WERI-Rb-1 (cell line): ENCODE measurements around the gene LOC128125822.

Source experiments
- DNase-seq: peaks from one replicate; pipeline ENCODE4 v3.0.0-alpha.2; 2020
- H3K27ac ChIP-seq: fragments of 250-450 bp; sonication (Bioruptor Pico); 2 replicates; pipeline ENCODE4 v1.5.1; 2020; ENCODE audit warnings: mild to moderate bottlenecking, moderate library complexity
- H3K27me3 ChIP-seq: fragments of 250-450 bp; sonication (Bioruptor Pico); 2 replicates; pipeline ENCODE4 v1.5.1; 2021; ENCODE audit warnings: mild to moderate bottlenecking, low read depth, moderate library complexity; ENCODE audit not compliant: insufficient read depth, severe bottlenecking
- H3K36me3 ChIP-seq: fragments of 250-450 bp; sonication (Bioruptor Pico); 2 replicates; pipeline ENCODE4 v1.5.1; 2020; ENCODE audit warnings: mild to moderate bottlenecking, moderate library complexity
- H3K4me3 ChIP-seq: 2 replicates; pipeline ENCODE4 v1.5.1; 2011; ENCODE audit warnings: low read depth, mild to moderate bottlenecking, control low read depth, low read length
- H3K9me3 ChIP-seq: fragments of 250-450 bp; sonication (Bioruptor Pico); 2 replicates; pipeline ENCODE4 v1.5.1; 2021; ENCODE audit warnings: mild to moderate bottlenecking, moderate library complexity; ENCODE audit not compliant: severe bottlenecking
- CTCF ChIP-seq: IDR thresholded peaks from 2 replicates; pipeline ENCODE4 v1.5.1; 2011; ENCODE audit warnings: low read depth, mild to moderate bottlenecking, control low read depth, inconsistent platforms, low read length

The LOC128125822 gene

GRCh38 chr6:63537959-63538300 is 34.4 kb upstream of the LOC128125822 start:
- Histone ChIP-seq H3K9me3 (no peaks in the 10 kb centered on the region), H3K4me3 (no peak overlapping the region), H3K27ac (no peak overlapping the region), H3K27me3 (no peaks in the 10 kb centered on the region), H3K36me3 (no peaks in the 10 kb centered on the region)
- DNase-seq = no peak
- TF ChIP-seq CTCF = no peak

GRCh38 chr6:63538550-63538949 is 33.7 kb upstream of the LOC128125822 start:
- H3K27me3 ChIP-seq = no peaks in the 10 kb centered on the region

GRCh38 chr6:63543001-63543400 is 29.3 kb upstream of the LOC128125822 start:
- no peaks in the 10 kb centered on the region for H3K9me3 ChIP-seq
- no peak for DNase-seq
- no peak for TF ChIP-seq CTCF
- no peak overlapping the region for H3K27ac ChIP-seq
- H3K36me3 ChIP-seq = no peaks in the 10 kb centered on the region
- no peak overlapping the region for H3K4me3 ChIP-seq
- no peaks in the 10 kb centered on the region for H3K27me3 ChIP-seq

More at GRCh38 chr6:63538550-63538949, 33.7 kb upstream of the LOC128125822 start:
- Histone ChIP-seq H3K4me3 (no peak overlapping the region), H3K9me3 (no peaks in the 10 kb centered on the region), H3K27ac (no peak overlapping the region), H3K36me3 (no peaks in the 10 kb centered on the region)
- no peak for DNase-seq
- no peak for TF ChIP-seq CTCF

- DNase-seq = no peak
- no peak for TF ChIP-seq CTCF
- H3K9me3 ChIP-seq = no peaks in the 10 kb centered on the region
- no peaks in the 10 kb centered on the region for H3K27me3 ChIP-seq
- H3K36me3 ChIP-seq = no peaks in the 10 kb centered on the region
- H3K4me3 ChIP-seq = no peak overlapping the region
- H3K27ac ChIP-seq = no peak overlapping the region
Observed at GRCh38 chr6:63543982-63544381, 28.3 kb upstream of the LOC128125822 start.

- TF ChIP-seq CTCF = no peak
- H3K9me3 ChIP-seq = no peaks in the 10 kb centered on the region
- no peak overlapping the region for H3K27ac ChIP-seq
- H3K4me3 ChIP-seq = no peak overlapping the region
- no peaks in the 10 kb centered on the region for H3K36me3 ChIP-seq
- no peak for DNase-seq
- no peaks in the 10 kb centered on the region for H3K27me3 ChIP-seq
Observed at GRCh38 chr6:63546236-63546635, 26.0 kb upstream of the LOC128125822 start.

- no peaks in the 10 kb centered on the region for H3K9me3 ChIP-seq
- H3K27me3 ChIP-seq = no peaks in the 10 kb centered on the region
- no peak overlapping the region for H3K4me3 ChIP-seq
- no peak for DNase-seq
- no peak overlapping the region for H3K27ac ChIP-seq
- H3K36me3 ChIP-seq = no peaks in the 10 kb centered on the region
- TF ChIP-seq CTCF = no peak
Observed at GRCh38 chr6:63546697-63547096, 25.6 kb upstream of the LOC128125822 start.
